ENCODE data around the gene TTC6.
"Not testable (repeated sequence)": the region's sequence is repeated elsewhere in the genome, so short reads cannot be mapped to it uniquely, and the experiment has no call there.

TTC6 gene

GRCh38 chr14:37551119-37551518 lies 44.3 kb upstream of the TTC6 start (continued):
- TF ChIP-seq, protein P1, sequence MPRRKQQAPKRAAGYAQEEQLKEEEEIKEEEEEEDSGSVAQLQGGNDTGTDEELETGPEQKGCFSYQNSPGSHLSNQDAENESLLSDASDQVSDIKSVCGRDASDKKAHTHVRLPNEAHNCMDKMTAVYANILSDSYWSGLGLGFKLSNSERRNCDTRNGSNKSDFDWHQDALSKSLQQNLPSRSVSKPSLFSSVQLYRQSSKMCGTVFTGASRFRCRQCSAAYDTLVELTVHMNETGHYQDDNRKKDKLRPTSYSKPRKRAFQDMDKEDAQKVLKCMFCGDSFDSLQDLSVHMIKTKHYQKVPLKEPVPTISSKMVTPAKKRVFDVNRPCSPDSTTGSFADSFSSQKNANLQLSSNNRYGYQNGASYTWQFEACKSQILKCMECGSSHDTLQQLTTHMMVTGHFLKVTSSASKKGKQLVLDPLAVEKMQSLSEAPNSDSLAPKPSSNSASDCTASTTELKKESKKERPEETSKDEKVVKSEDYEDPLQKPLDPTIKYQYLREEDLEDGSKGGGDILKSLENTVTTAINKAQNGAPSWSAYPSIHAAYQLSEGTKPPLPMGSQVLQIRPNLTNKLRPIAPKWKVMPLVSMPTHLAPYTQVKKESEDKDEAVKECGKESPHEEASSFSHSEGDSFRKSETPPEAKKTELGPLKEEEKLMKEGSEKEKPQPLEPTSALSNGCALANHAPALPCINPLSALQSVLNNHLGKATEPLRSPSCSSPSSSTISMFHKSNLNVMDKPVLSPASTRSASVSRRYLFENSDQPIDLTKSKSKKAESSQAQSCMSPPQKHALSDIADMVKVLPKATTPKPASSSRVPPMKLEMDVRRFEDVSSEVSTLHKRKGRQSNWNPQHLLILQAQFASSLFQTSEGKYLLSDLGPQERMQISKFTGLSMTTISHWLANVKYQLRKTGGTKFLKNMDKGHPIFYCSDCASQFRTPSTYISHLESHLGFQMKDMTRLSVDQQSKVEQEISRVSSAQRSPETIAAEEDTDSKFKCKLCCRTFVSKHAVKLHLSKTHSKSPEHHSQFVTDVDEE (CRISPR knock-in tag; IDR thresholded peaks at IDR 0.05): no peak
- no peak for TF ChIP-seq CSRNP3 (CRISPR knock-in tag; IDR thresholded peaks at IDR 0.05)
- TF ChIP-seq ZFP3 (CRISPR knock-in tag; IDR thresholded peaks at IDR 0.05): no peak
- no peak for TF ChIP-seq ZNF70 (CRISPR knock-in tag; IDR thresholded peaks at IDR 0.05)

GRCh38 chr14:37553935-37554550 lies 41.4 kb upstream of the TTC6 start:
- TF ChIP-seq ZFP3 (CRISPR knock-in tag; IDR thresholded peaks at IDR 0.05) (no peak), ISL1 (CRISPR knock-in tag; IDR thresholded peaks at IDR 0.05) (no peak), ZNF8 (CRISPR knock-in tag; IDR thresholded peaks at IDR 0.05) (no peak), SNAI2 (CRISPR knock-in tag; IDR thresholded peaks at IDR 0.05) (no peak), ZNF565 (CRISPR knock-in tag; conservative IDR thresholded peaks at IDR 0.05; ENCODE audit: low read depth) (no peak)

DNA sequence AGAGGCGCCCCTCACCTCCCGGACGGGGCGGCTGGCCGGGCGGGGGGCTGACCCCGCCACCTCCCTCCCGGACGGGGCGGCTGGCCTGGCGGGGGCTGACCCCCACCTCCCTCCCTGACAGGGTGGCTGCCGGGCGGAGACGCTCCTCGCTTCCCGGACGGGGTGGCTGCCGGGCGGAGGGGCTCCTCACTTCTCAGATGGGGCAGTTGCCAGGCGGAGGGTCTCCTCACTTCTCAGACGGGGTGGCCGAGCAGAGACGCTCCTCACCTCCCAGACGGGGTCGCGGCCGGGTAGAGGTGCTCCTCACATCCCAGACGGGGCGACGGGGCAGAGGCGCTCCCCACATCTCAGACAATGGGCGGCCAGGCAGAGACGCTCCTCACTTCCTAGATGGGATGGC lies 39.8 kb upstream of the TTC6 start:
- not testable (repeated sequence) for ATAC-seq

More at GRCh38 chr14:37553935-37554550, 41.4 kb upstream of the TTC6 start:
- ATAC-seq: no peak

GRCh38 chr14:37558740-37559139 lies 36.7 kb upstream of the TTC6 start:
- ATAC-seq: no peak
- no peak for TF ChIP-seq ESRRG (CRISPR knock-in tag; IDR thresholded peaks at IDR 0.05)
- TF ChIP-seq RARB (CRISPR knock-in tag; IDR thresholded peaks at IDR 0.05): no peak
- TF ChIP-seq PATZ1 (CRISPR knock-in tag; IDR thresholded peaks at IDR 0.05; ENCODE audit: borderline replicate concordance): no peak
- no peak for TF ChIP-seq OSR1 (CRISPR knock-in tag; IDR thresholded peaks at IDR 0.05)
- TF ChIP-seq TCF4 (CRISPR knock-in tag; IDR thresholded peaks at IDR 0.05; ENCODE audit: borderline replicate concordance): no peak
- no peak for TF ChIP-seq CREB5 (CRISPR knock-in tag; IDR thresholded peaks at IDR 0.05; ENCODE audit: low read depth)
- no peak for TF ChIP-seq ARNTL (CRISPR knock-in tag; IDR thresholded peaks at IDR 0.05; ENCODE audit: borderline replicate concordance, low read depth)
- TF ChIP-seq ZFP30 (CRISPR knock-in tag; IDR thresholded peaks at IDR 0.05): no peak
- no peak for TF ChIP-seq ZNF565 (CRISPR knock-in tag; conservative IDR thresholded peaks at IDR 0.05; ENCODE audit: low read depth)
- TF ChIP-seq, protein P1 (CRISPR knock-in tag; IDR thresholded peaks at IDR 0.05): no peak
- no peak for TF ChIP-seq PPARA (CRISPR knock-in tag; IDR thresholded peaks at IDR 0.05; ENCODE audit: borderline replicate concordance)
- TF ChIP-seq ZC3H10 (CRISPR knock-in tag; IDR thresholded peaks at IDR 0.05): no peak
- TF ChIP-seq, protein P2, sequence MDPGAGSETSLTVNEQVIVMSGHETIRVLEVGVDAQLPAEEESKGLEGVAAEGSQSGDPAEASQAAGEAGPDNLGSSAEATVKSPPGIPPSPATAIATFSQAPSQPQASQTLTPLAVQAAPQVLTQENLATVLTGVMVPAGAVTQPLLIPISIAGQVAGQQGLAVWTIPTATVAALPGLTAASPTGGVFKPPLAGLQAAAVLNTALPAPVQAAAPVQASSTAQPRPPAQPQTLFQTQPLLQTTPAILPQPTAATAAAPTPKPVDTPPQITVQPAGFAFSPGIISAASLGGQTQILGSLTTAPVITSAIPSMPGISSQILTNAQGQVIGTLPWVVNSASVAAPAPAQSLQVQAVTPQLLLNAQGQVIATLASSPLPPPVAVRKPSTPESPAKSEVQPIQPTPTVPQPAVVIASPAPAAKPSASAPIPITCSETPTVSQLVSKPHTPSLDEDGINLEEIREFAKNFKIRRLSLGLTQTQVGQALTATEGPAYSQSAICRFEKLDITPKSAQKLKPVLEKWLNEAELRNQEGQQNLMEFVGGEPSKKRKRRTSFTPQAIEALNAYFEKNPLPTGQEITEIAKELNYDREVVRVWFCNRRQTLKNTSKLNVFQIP (CRISPR knock-in tag; IDR thresholded peaks at IDR 0.05; ENCODE audit: borderline replicate concordance, low read depth): no peak
- no peak for TF ChIP-seq GLIS3 (CRISPR knock-in tag; IDR thresholded peaks at IDR 0.05)

Data from SK-N-SH treated with all-trans-retinoic acid at 6 μM for 48 hours (cell line).